Peyer's patch (tissue), 4 donors: ENCODE data around the gene PAGR1. TPM values are rescaled to one million over a fixed set of nuclear protein-coding genes. Genes with fewer than 3 reads are reported as not detected.

Source experiments
- DNase-seq, 3 donors: peaks; one replicate each; pipeline ENCODE4 v3.0.0-alpha.2; 2017 to 2019
- H3K27ac ChIP-seq, 4 donors: fragments of 200-600 bp; sonication (generic); one replicate each; pipeline ENCODE4 v1.5.1; 2016 to 2019
- H3K27me3 ChIP-seq, 2 donors: fragments of 200-600 bp; sonication (generic); one replicate each; pipeline ENCODE4 v1.5.1; 2019
- H3K36me3 ChIP-seq, 3 donors: fragments of 200-600 bp; sonication (generic); one replicate each; pipeline ENCODE4 v1.5.1; 2016 to 2019
- H3K4me1 ChIP-seq, 4 donors: fragments of 200-600 bp; sonication (generic); one replicate each; pipeline ENCODE4 v1.5.1; 2016 to 2019
- H3K4me3 ChIP-seq, 4 donors: fragments of 200-600 bp; sonication (generic); 1 replicate in 3 of 4; 2 replicates in 1 of 4; pipeline ENCODE4 v1.5.1; 2016 to 2019; ENCODE audit warnings: mild to moderate bottlenecking in 1 of 4
- H3K9me3 ChIP-seq, 4 donors: fragments of 200-600 bp; sonication (generic); one replicate each; pipeline ENCODE4 v1.5.1; 2016 to 2019; ENCODE audit warnings: mild to moderate bottlenecking in 1 of 4
- CTCF ChIP-seq, 6 experiments: fragments of 450-650 bp in 4 of 6; fragments of 200-600 bp in 2 of 6; sonication (generic) in 1 of 6; IDR thresholded peaks; one replicate each; pipeline ENCODE4 v1.5.1; 2017 to 2019; ENCODE audit warnings: antibody characterized with exemption in 6 of 6, mild to moderate bottlenecking in 3 of 6, moderate library complexity in 1 of 6
- POLR2A ChIP-seq, 2 donors: fragments of 450-650 bp; IDR thresholded peaks; one replicate each; pipeline ENCODE4 v1.5.1; 2017; ENCODE audit warnings: antibody characterized with exemption in 2 of 2, mild to moderate bottlenecking in 2 of 2, moderate library complexity in 2 of 2
- total RNA-seq, 4 donors: library from RNA; depleted of rRNA; stranded (reverse); fragments of >200 nt; gene quantifications; one replicate each; pipeline ENCODE4 v1.1.0, GENCODE V29; 2016

Gene PAGR1
- total RNA-seq, 4 donors from 2014 or later: 39.5 to 50.3 (median 48.3) TPM

GRCh38 chr16:29821643-29822115, 5.7 kb downstream of the PAGR1 start:
- peaks cover 5 to 88% (median 42%) of the 10 kb centered on the region in 4 donors for H3K4me1 ChIP-seq
- peak overlapping the region; percentile 89 to 95 (median 91) for H3K27ac ChIP-seq
- H3K4me3 ChIP-seq: peak overlapping the region; percentile 51 to 80 (median 72)
- H3K27me3 ChIP-seq: no peaks in the 10 kb centered on the region
- H3K36me3 ChIP-seq: peaks cover 0 to 5% (median 0%) of the 10 kb centered on the region in 3 donors
- DNase-seq: peak in 2 of 3 donors; percentile 65 to 76
- no peaks in the 10 kb centered on the region for H3K9me3 ChIP-seq
- TF ChIP-seq POLR2A (IDR thresholded peaks at IDR 0.05) (peak in 1 of 2 donors; percentile 53), CTCF (IDR thresholded peaks at IDR 0.05) (no peak)

GRCh38 chr16:29824589-29825144, 8.7 kb downstream of the PAGR1 start:
- H3K27me3 ChIP-seq: no peaks in the 10 kb centered on the region
- peak overlapping the region in 3 of 4 donors; percentile 2 to 80 (median 41) for H3K4me3 ChIP-seq
- no peaks in the 10 kb centered on the region for H3K36me3 ChIP-seq
- H3K9me3 ChIP-seq: no peaks in the 10 kb centered on the region
- DNase-seq: no peak
- no peak for TF ChIP-seq POLR2A (IDR thresholded peaks at IDR 0.05)
- no peak for TF ChIP-seq CTCF (IDR thresholded peaks at IDR 0.05)
- H3K4me1 ChIP-seq: peaks cover 8 to 78% (median 41%) of the 10 kb centered on the region in 4 donors
- peak overlapping the region; percentile 68 to 95 (median 91) for H3K27ac ChIP-seq

GRCh38 chr16:29825145-29826044, 9.4 kb downstream of the PAGR1 start:
- Histone ChIP-seq H3K4me3 (peak overlapping the region in 3 of 4 donors; percentile 1 to 41 (median 2)), H3K4me1 (peaks cover 8 to 79% (median 39%) of the 10 kb centered on the region in 4 donors), H3K36me3 (peaks cover 0 to 4% (median 0%) of the 10 kb centered on the region in 3 donors), H3K27ac (peak overlapping the region; percentile 68 to 95 (median 91)), H3K9me3 (no peaks in the 10 kb centered on the region), H3K27me3 (no peaks in the 10 kb centered on the region)
- peak; percentile 49 to 66 for TF ChIP-seq POLR2A (IDR thresholded peaks at IDR 0.05)
- no peak for TF ChIP-seq CTCF (IDR thresholded peaks at IDR 0.05)
- DNase-seq: peak in 1 of 3 donors; percentile 74

- peak in 1 of 2 donors; percentile 12 for TF ChIP-seq POLR2A (IDR thresholded peaks at IDR 0.05)
- TF ChIP-seq CTCF (IDR thresholded peaks at IDR 0.05): no peak
- Histone ChIP-seq H3K4me1 (peaks cover 8 to 79% (median 37%) of the 10 kb centered on the region in 4 donors), H3K4me3 (peak overlapping the region in 1 of 4 donors; percentile 1), H3K9me3 (no peaks in the 10 kb centered on the region), H3K36me3 (peaks cover 0 to 13% (median 0%) of the 10 kb centered on the region in 3 donors), H3K27me3 (no peaks in the 10 kb centered on the region), H3K27ac (peak overlapping the region; percentile 68 to 95 (median 91))
- DNase-seq: no peak
Observed at GRCh38 chr16:29826342-29826695, 10.4 kb downstream of the PAGR1 start.

- peak overlapping the region in 2 of 4 donors; percentile 63 to 86 for H3K27ac ChIP-seq
- TF ChIP-seq POLR2A (IDR thresholded peaks at IDR 0.05) (no peak), CTCF (IDR thresholded peaks at IDR 0.05) (no peak)
- H3K27me3 ChIP-seq: no peaks in the 10 kb centered on the region
- H3K4me1 ChIP-seq: peaks cover 0 to 39% (median 13%) of the 10 kb centered on the region in 4 donors
- H3K9me3 ChIP-seq: no peaks in the 10 kb centered on the region
- H3K4me3 ChIP-seq: no peak overlapping the region
- H3K36me3 ChIP-seq: peaks cover 0 to 55% (median 0%) of the 10 kb centered on the region in 3 donors
- DNase-seq: no peak
Observed at GRCh38 chr16:29830774-29831173, 14.8 kb downstream of the PAGR1 start.
